ENCODE data around the gene TTF2.

Gene TTF2

DNA sequence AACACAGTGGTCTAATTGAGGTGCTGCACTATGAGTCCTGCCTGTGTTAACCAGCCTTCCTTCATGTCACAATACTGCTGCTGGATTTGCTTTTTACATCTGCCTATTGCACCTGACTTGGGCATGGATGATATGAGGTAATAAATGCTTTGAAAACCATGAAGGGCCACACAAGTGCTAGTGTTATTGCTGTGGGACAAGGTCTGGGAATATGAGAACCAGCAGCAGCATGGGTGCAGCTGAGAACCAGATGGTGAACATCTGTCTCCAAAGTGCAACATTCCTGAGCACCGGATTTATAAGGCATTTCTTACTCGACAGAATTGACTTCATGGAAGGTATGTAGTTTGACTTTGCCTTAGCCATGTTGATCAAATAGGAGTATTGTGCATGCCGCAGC lies 44.9 kb downstream of the TTF2 start:
- TF ChIP-seq, protein P1, sequence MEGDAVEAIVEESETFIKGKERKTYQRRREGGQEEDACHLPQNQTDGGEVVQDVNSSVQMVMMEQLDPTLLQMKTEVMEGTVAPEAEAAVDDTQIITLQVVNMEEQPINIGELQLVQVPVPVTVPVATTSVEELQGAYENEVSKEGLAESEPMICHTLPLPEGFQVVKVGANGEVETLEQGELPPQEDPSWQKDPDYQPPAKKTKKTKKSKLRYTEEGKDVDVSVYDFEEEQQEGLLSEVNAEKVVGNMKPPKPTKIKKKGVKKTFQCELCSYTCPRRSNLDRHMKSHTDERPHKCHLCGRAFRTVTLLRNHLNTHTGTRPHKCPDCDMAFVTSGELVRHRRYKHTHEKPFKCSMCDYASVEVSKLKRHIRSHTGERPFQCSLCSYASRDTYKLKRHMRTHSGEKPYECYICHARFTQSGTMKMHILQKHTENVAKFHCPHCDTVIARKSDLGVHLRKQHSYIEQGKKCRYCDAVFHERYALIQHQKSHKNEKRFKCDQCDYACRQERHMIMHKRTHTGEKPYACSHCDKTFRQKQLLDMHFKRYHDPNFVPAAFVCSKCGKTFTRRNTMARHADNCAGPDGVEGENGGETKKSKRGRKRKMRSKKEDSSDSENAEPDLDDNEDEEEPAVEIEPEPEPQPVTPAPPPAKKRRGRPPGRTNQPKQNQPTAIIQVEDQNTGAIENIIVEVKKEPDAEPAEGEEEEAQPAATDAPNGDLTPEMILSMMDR (IDR thresholded peaks at IDR 0.05; ENCODE audit: low read depth, low read length), result no peak
- no peaks in the 10 kb centered on the region for H3K27me3 ChIP-seq (ENCODE audit: insufficient read depth, low read depth, severe bottlenecking)

DNA sequence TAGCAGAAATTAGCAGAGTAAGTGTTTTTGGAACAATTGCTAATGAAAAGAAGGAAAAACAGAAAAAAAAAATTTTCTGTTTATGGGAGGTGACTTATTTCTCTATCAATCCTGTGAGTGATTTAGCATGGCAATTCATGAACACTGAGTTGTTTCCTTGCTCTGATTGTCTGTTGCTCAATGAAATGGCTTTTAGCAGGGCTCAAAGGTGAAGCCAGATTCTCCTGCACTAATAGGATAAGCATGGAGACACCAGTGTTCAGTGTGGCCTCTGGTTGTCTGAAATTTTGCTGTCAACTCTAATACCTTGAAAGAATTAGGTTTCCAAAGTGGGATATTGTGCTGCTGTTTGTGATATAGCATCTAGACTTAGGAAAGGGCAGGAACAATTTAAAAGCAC lies 45.6 kb downstream of the TTF2 start:
- no peak for DNase-seq
- no peak overlapping the region for H3K4me3 ChIP-seq (ENCODE audit: low read depth, low read length)
- H3K27me3 ChIP-seq (ENCODE audit: insufficient read depth, low read depth, severe bottlenecking), result no peaks in the 10 kb centered on the region
- H3K36me3 ChIP-seq, result peaks cover 16% of the 10 kb centered on the region
- no peak overlapping the region for H3K27ac ChIP-seq
- TF ChIP-seq, protein P1 (IDR thresholded peaks at IDR 0.05; ENCODE audit: low read depth, low read length), result no peak
- no peaks in the 10 kb centered on the region for H3K9me3 ChIP-seq (ENCODE audit: severe bottlenecking)

More for the DNA sequence above, 44.9 kb downstream of the TTF2 start:
- H3K4me3 ChIP-seq (ENCODE audit: low read depth, low read length), result no peak overlapping the region
- H3K9me3 ChIP-seq (ENCODE audit: severe bottlenecking), result no peaks in the 10 kb centered on the region
- no peak for DNase-seq
- no peak overlapping the region for H3K27ac ChIP-seq
- H3K36me3 ChIP-seq, result peaks cover 19% of the 10 kb centered on the region

DNA sequence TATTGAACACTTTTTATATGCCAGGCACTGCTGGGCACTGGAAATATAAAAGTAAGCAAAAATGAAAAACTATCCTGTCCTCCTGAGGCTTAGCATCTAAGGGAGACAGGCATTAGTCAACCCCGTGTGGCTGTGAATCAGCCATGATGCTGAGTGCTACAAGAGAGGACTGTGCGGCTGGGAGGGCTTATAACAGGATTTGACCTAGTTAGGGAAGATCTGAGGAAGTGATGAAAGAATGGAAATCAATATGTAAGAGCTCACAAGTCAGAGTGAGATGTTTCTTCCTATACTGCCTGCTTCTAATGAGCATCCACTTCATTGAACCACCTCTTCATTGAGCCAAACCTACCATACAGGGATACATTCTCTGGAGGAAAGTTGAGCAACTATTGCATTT lies 46.4 kb downstream of the TTF2 start:
- no peaks in the 10 kb centered on the region for H3K9me3 ChIP-seq (ENCODE audit: severe bottlenecking)
- no peaks in the 10 kb centered on the region for H3K27me3 ChIP-seq (ENCODE audit: insufficient read depth, low read depth, severe bottlenecking)
- no peak overlapping the region for H3K4me3 ChIP-seq (ENCODE audit: low read depth, low read length)
- DNase-seq, result no peak
- TF ChIP-seq, protein P1 (IDR thresholded peaks at IDR 0.05; ENCODE audit: low read depth, low read length), result no peak
- H3K36me3 ChIP-seq, result peaks cover 17% of the 10 kb centered on the region
- no peak overlapping the region for H3K27ac ChIP-seq

DNA sequence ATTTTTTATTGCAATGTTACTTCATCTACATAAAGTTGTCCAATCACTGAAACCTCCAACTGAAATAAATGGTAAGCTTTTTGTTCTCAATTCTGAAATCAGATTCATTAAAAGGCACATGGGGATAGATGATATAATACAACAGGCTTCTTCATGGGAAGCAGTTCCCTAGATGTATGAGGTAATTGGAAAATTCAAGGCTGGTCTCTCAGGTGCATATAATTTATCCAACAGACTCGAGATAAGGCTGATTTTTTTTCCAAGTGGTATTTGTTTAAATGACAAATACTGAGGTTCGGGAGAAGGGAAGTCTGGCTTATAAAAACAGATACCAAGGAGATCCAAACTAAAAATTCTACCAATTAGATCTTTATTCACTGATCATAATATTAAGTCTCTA lies 47.2 kb downstream of the TTF2 start:
- DNase-seq, result no peak
- Histone ChIP-seq H3K36me3 (peaks cover 12% of the 10 kb centered on the region), H3K4me3 (ENCODE audit: low read depth, low read length) (no peak overlapping the region), H3K27me3 (ENCODE audit: insufficient read depth, low read depth, severe bottlenecking) (no peaks in the 10 kb centered on the region), H3K9me3 (ENCODE audit: severe bottlenecking) (no peaks in the 10 kb centered on the region), H3K27ac (no peak overlapping the region)
- TF ChIP-seq, protein P1 (IDR thresholded peaks at IDR 0.05; ENCODE audit: low read depth, low read length), result no peak

DNA sequence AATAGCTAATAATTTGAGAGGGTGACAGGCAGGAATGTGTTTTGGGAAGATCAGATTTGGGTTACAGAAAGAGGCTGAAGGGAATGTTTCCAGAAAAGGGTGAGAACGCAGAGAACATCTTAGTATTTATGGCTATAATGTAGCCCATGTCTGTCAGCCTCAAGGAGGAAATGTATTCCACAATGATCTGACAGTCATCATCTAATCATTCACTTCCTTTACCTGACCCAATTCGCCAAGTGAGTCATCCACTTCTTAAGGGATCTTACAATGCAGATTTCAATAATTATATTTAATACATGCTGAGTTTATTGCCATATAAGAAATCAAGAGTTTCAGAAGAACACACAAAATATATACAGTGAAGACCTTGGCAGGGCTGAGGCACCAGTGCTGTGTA lies 50.6 kb downstream of the TTF2 start:
- H3K36me3 ChIP-seq, result peaks cover 19% of the 10 kb centered on the region
- no peak overlapping the region for H3K4me3 ChIP-seq (ENCODE audit: low read depth, low read length)
- TF ChIP-seq, protein P1 (IDR thresholded peaks at IDR 0.05; ENCODE audit: low read depth, low read length), result no peak
- no peak overlapping the region for H3K27ac ChIP-seq
- H3K9me3 ChIP-seq (ENCODE audit: severe bottlenecking), result no peaks in the 10 kb centered on the region
- DNase-seq, result no peak
- H3K27me3 ChIP-seq (ENCODE audit: insufficient read depth, low read depth, severe bottlenecking), result no peaks in the 10 kb centered on the region

DNA sequence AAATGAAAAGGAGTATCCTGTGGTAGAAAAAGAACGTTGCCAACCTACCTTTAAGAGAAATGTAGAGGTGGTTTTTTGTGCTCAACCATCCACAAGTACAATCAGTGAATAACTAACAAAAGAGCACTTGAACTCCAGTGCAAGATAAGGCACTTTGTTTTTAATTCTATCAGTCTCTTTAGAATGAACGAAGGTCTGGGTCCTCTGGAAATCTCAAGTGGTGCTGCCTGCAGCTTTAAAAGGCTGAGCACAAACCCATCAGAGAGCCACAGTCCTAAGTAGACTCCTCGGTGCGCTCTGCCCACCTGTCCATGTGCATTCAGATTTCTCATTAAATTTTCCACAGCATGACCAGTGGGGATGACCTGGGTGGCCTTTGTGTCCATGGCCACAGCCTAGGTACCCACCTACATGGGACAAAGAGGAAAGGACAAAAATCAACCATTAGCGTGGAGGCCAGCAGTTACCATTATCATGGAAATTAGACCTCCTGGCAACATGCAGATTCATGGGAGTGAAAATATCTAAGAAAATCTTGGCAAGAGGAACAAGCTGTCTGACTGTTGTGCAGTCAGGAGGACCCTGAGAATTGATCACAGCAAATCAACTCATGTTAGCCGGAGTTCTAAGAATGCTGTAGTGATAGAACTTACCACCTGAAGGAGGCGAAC lies 52.1 kb downstream of the TTF2 start:
- Histone ChIP-seq H3K27ac (no peak overlapping the region), H3K9me3 (ENCODE audit: severe bottlenecking) (no peaks in the 10 kb centered on the region), H3K27me3 (ENCODE audit: insufficient read depth, low read depth, severe bottlenecking) (no peaks in the 10 kb centered on the region), H3K4me3 (ENCODE audit: low read depth, low read length) (no peak overlapping the region), H3K36me3 (peaks cover 19% of the 10 kb centered on the region)
- TF ChIP-seq, protein P1 (IDR thresholded peaks at IDR 0.05; ENCODE audit: low read depth, low read length), result no peak
- no peak for DNase-seq
